Astrocyte (in vitro differentiated cells and primary cell): ENCODE measurements around the gene NTRK3.

Source experiments
- EZH2 ChIP-seq: IDR thresholded peaks from 2 replicates; pipeline ENCODE4 v1.6.1; 2012; ENCODE audit warnings: mild to moderate bottlenecking, low read length, inconsistent platforms; ENCODE audit not compliant: insufficient read depth
- TF ChIP-seq, protein P1 (sequence below): IDR thresholded peaks from 2 replicates; pipeline ENCODE4 v1.5.1; 2011; ENCODE audit warnings: low read depth, mild to moderate bottlenecking, inconsistent platforms, low read length, moderate library complexity; ENCODE audit not compliant: insufficient read depth

- no peak for TF ChIP-seq EZH2
- TF ChIP-seq, protein P1, sequence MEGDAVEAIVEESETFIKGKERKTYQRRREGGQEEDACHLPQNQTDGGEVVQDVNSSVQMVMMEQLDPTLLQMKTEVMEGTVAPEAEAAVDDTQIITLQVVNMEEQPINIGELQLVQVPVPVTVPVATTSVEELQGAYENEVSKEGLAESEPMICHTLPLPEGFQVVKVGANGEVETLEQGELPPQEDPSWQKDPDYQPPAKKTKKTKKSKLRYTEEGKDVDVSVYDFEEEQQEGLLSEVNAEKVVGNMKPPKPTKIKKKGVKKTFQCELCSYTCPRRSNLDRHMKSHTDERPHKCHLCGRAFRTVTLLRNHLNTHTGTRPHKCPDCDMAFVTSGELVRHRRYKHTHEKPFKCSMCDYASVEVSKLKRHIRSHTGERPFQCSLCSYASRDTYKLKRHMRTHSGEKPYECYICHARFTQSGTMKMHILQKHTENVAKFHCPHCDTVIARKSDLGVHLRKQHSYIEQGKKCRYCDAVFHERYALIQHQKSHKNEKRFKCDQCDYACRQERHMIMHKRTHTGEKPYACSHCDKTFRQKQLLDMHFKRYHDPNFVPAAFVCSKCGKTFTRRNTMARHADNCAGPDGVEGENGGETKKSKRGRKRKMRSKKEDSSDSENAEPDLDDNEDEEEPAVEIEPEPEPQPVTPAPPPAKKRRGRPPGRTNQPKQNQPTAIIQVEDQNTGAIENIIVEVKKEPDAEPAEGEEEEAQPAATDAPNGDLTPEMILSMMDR, result no peak
These were observed 243.4 kb downstream of the NTRK3 start for GRCh38 chr15:88013111-88013510.
